H1 (cell line): ENCODE measurements around the gene TDRD9. TPM values are rescaled to one million over a fixed set of nuclear protein-coding genes. Genes with fewer than 3 reads are reported as not detected.

Experiments used
- CHD7 ChIP-seq: fragments of 300-600 bp; sonication (generic); IDR thresholded peaks from 2 replicates; pipeline ENCODE4 v1.7.1; 2012; ENCODE audit warnings: low read length, moderate library complexity, mild to moderate bottlenecking, inconsistent platforms; ENCODE audit not compliant: insufficient replicate concordance
- EZH2 ChIP-seq: fragments of 200-600 bp; sonication (generic); IDR thresholded peaks from 2 replicates; pipeline ENCODE4 v1.7.1; 2012; ENCODE audit warnings: low read depth, mild to moderate bottlenecking, moderate library complexity, low read length, inconsistent platforms; ENCODE audit not compliant: severe bottlenecking
- KDM5A ChIP-seq: fragments of 200-600 bp; IDR thresholded peaks from 2 replicates; pipeline ENCODE4 v1.7.1; 2012; ENCODE audit warnings: mild to moderate bottlenecking, low read length, inconsistent platforms, mixed read lengths
- NRF1 ChIP-seq: IDR thresholded peaks from 2 replicates; pipeline ENCODE4 v1.6.1; 2011; ENCODE audit warnings: mild to moderate bottlenecking, low read depth, low read length, improper control_type of control experiment
- SAP30 ChIP-seq: fragments of 300-600 bp; sonication (generic); IDR thresholded peaks from 2 replicates; pipeline ENCODE4 v1.7.1; 2012; ENCODE audit warnings: low read length, moderate library complexity, mild to moderate bottlenecking, inconsistent platforms; ENCODE audit not compliant: insufficient read depth, insufficient replicate concordance
- TAF7 ChIP-seq: optimal IDR thresholded peaks from 2 replicates; pipeline ENCODE3; 2011; ENCODE audit warnings: low read depth, mild to moderate bottlenecking, inconsistent platforms, low read length, moderate library complexity, borderline replicate concordance
- YY1 ChIP-seq: IDR thresholded peaks from 2 replicates; pipeline ENCODE4 v1.6.1; 2011; ENCODE audit warnings: low read depth, mild to moderate bottlenecking, low read length
- polyA plus RNA-seq, 7 experiments: library from polyadenylated mRNA; depleted of rRNA in 3 of 7; stranded (reverse) in 5 of 7; unstranded in 2 of 7; fragments of >200 nt in 5 of 7; fragments of 200-250 nt in 2 of 7; gene quantifications; 1 replicate in 5 of 7; 2 replicates in 1 of 7; 4 replicates in 1 of 7; pipeline versions ENCODE4 v1.2.1 to v1.2.3, GENCODE V29; 2011 to 2013; ENCODE audit warnings: missing spikeins in 2 of 7, mixed read lengths in 2 of 7
- total RNA-seq: library from RNA; stranded (reverse); fragmentation: NEBNext Ultra II Directional; extraction: Animal tissue kit (Norgen Biotek cat#: 25700); gene quantifications from 2 replicates; pipeline ENCODE4 v1.2.1, GENCODE V29; 2021
- TF ChIP-seq, protein P1 (sequence below): IDR thresholded peaks from 2 replicates; pipeline ENCODE4 v1.6.1; 2012; ENCODE audit warnings: low read length, inconsistent platforms

Gene TDRD9
- total and polyA plus RNA-seq, 2 of the 8 experiments (the other 6 are each of a cell fraction or from before 2014, with no cell fraction given) = not detected

GRCh38 chr14:103999795-104000440, 71.7 kb downstream of the TDRD9 start (continued):
- no peak for TF ChIP-seq CHD7
- TF ChIP-seq EZH2 = no peak
- no peak for TF ChIP-seq SAP30
- TF ChIP-seq NRF1 = no peak
- TF ChIP-seq TAF7 = no peak
- TF ChIP-seq YY1 = no peak
- TF ChIP-seq, protein P1, sequence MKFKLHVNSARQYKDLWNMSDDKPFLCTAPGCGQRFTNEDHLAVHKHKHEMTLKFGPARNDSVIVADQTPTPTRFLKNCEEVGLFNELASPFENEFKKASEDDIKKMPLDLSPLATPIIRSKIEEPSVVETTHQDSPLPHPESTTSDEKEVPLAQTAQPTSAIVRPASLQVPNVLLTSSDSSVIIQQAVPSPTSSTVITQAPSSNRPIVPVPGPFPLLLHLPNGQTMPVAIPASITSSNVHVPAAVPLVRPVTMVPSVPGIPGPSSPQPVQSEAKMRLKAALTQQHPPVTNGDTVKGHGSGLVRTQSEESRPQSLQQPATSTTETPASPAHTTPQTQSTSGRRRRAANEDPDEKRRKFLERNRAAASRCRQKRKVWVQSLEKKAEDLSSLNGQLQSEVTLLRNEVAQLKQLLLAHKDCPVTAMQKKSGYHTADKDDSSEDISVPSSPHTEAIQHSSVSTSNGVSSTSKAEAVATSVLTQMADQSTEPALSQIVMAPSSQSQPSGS = no peak
- TF ChIP-seq KDM5A = no peak
